WTC11 (cell line): ENCODE measurements around the gene MRTFA. TPM values are rescaled to one million over a fixed set of nuclear protein-coding genes. Genes with fewer than 3 reads are reported as not detected.

ENCODE experiments used
- ATAC-seq: fragments of 200-7000 bp; cut with Tn5 transposase; 2 replicates; pipeline ENCODE4 v1.10.0; 2021; ENCODE audit warnings: mild to moderate bottlenecking, moderate library complexity
- CTCF ChIA-PET: fragments of 300-600 bp; sonication (Branson Sonifier 250); formaldehyde crosslinking; loops from one replicate; lab custom pipeline; 2021; ENCODE audit warnings: antibody characterized with exemption; lab: Charles Lee
- POLR2A ChIA-PET: fragments of 350-600 bp; sonication (Branson Sonifier 250); formaldehyde crosslinking; loops from one replicate; lab custom pipeline; 2021; ENCODE audit warnings: antibody characterized with exemption; lab: Charles Lee
- DNase-seq: peaks from one replicate; pipeline ENCODE4 v3.0.0; 2021; ENCODE audit warnings: low spot score
- H3K27ac Mint-ChIP-seq: 2 replicates; pipeline ENCODE4 v1.8.0; 2021; ENCODE audit warnings: mixed read lengths
- H3K27me3 Mint-ChIP-seq: 2 replicates; pipeline ENCODE4 v1.8.0; 2021; ENCODE audit warnings: low read depth, mild to moderate bottlenecking, moderate library complexity, mixed read lengths
- H3K36me3 Mint-ChIP-seq: 2 replicates; pipeline ENCODE4 v1.8.0; 2021; ENCODE audit warnings: mixed read lengths
- H3K4me1 Mint-ChIP-seq: 2 replicates; pipeline ENCODE4 v1.8.0; 2022; ENCODE audit warnings: mixed read lengths
- H3K4me3 Mint-ChIP-seq: 2 replicates; pipeline ENCODE4 v1.8.0; 2021; ENCODE audit warnings: mild to moderate bottlenecking, moderate library complexity, mixed read lengths
- H3K9me3 Mint-ChIP-seq: 2 replicates; pipeline ENCODE4 v1.8.0; 2021; ENCODE audit warnings: mixed read lengths
- ELF4 ChIP-seq: sonication (generic); formaldehyde crosslinking; IDR thresholded peaks from 2 replicates; pipeline ENCODE4 v1.8.1; 2022; ENCODE audit warnings: low read depth, mild to moderate bottlenecking, moderate library complexity, missing genetic modification reagents
- KAT7 ChIP-seq: sonication (generic); formaldehyde crosslinking; IDR thresholded peaks from 2 replicates; pipeline ENCODE4 v1.8.1; 2023; ENCODE audit warnings: missing genetic modification reagents, mild to moderate bottlenecking, borderline replicate concordance
- MLX ChIP-seq: sonication (generic); formaldehyde crosslinking; IDR thresholded peaks from 2 replicates; pipeline ENCODE4 v1.8.1; 2023; ENCODE audit warnings: mild to moderate bottlenecking, missing genetic modification reagents, moderate library complexity
- NFATC4 ChIP-seq: fragments of 250-450 bp; sonication (Bioruptor Pico); IDR thresholded peaks from 2 replicates; pipeline ENCODE4 v1.9.0; 2021; ENCODE audit warnings: mild to moderate bottlenecking
- PRDM15 ChIP-seq: sonication (generic); formaldehyde crosslinking; IDR thresholded peaks from 2 replicates; pipeline ENCODE4 v1.8.0; 2022; ENCODE audit warnings: missing genetic modification reagents
- RELA ChIP-seq: sonication (generic); formaldehyde crosslinking; IDR thresholded peaks from 2 replicates; pipeline ENCODE4 v1.8.1; 2022; ENCODE audit warnings: missing genetic modification reagents, mild to moderate bottlenecking, borderline replicate concordance
- SOX15 ChIP-seq: fragments of 250-450 bp; sonication (Bioruptor Pico); IDR thresholded peaks from 2 replicates; pipeline ENCODE4 v1.9.0; 2021; ENCODE audit warnings: mild to moderate bottlenecking
- TCF7 ChIP-seq: sonication (generic); formaldehyde crosslinking; IDR thresholded peaks from 2 replicates; pipeline ENCODE4 v1.8.0; 2022; ENCODE audit warnings: mild to moderate bottlenecking, low read depth, missing genetic modification reagents, moderate library complexity
- ZNF219 ChIP-seq: sonication (generic); formaldehyde crosslinking; IDR thresholded peaks from 2 replicates; pipeline ENCODE4 v1.8.0; 2023; ENCODE audit warnings: missing genetic modification reagents, mild to moderate bottlenecking, borderline replicate concordance
- ZNF396 ChIP-seq: fragments of 250-450 bp; sonication (Bioruptor Pico); IDR thresholded peaks from 2 replicates; pipeline ENCODE4 v1.8.0; 2021; ENCODE audit warnings: mild to moderate bottlenecking, moderate library complexity, borderline replicate concordance
- total RNA-seq: library from RNA; stranded (reverse); gene quantifications from 3 replicates; pipeline ENCODE4 v1.2.3, GENCODE V29; 2021
- TF ChIP-seq, protein P1 (sequence below): fragments of 250-450 bp; sonication (Bioruptor Pico); IDR thresholded peaks from 2 replicates; pipeline ENCODE4 v2.1.2; 2022; ENCODE audit warnings: mild to moderate bottlenecking, moderate library complexity
- TF ChIP-seq, protein P2 (sequence below): sonication (generic); formaldehyde crosslinking; IDR thresholded peaks from 2 replicates; pipeline ENCODE4 v1.8.0; 2023; ENCODE audit warnings: mild to moderate bottlenecking, missing genetic modification reagents
- TF ChIP-seq, protein P3 (sequence below): sonication (generic); formaldehyde crosslinking; conservative IDR thresholded peaks from 2 replicates; pipeline ENCODE4 v1.8.1; 2023; ENCODE audit warnings: mild to moderate bottlenecking, low read depth, missing genetic modification reagents, moderate library complexity
- TF ChIP-seq, protein P4 (sequence below): sonication (generic); formaldehyde crosslinking; IDR thresholded peaks from 2 replicates; pipeline ENCODE4 v1.8.1; 2023; ENCODE audit warnings: mild to moderate bottlenecking, missing genetic modification reagents
- TF ChIP-seq, protein P5 (sequence below): sonication (generic); formaldehyde crosslinking; IDR thresholded peaks from 2 replicates; pipeline ENCODE4 v1.8.1; 2022; ENCODE audit warnings: low read depth, mild to moderate bottlenecking, moderate library complexity, missing genetic modification reagents, borderline replicate concordance

Gene MRTFA
- total RNA-seq, 1 experiment from 2014 or later: 48.4 TPM

- H3K36me3 Mint-ChIP-seq: peaks cover 41% of the 10 kb centered on the region
- ChIA-PET POLR2A (no interaction called here), CTCF (interaction anchor here (0.6 to 2.0 kb wide), 3 partner anchors 8 to 34 kb away, joined by 3 to 6 read pairs (median 4); no protein-coding TSS in a partner anchor)
- DNase-seq: no peak
- TF ChIP-seq KAT7 (CRISPR knock-in tag): no peak
- TF ChIP-seq, protein P1, sequence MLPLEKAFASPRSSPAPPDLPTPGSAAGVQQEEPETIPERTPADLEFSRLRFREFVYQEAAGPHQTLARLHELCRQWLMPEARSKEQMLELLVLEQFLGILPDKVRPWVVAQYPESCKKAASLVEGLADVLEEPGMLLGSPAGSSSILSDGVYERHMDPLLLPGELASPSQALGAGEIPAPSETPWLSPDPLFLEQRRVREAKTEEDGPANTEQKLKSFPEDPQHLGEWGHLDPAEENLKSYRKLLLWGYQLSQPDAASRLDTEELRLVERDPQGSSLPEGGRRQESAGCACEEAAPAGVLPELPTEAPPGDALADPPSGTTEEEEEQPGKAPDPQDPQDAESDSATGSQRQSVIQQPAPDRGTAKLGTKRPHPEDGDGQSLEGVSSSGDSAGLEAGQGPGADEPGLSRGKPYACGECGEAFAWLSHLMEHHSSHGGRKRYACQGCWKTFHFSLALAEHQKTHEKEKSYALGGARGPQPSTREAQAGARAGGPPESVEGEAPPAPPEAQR (CRISPR knock-in tag): no peak
- TF ChIP-seq RELA: no peak
- TF ChIP-seq PRDM15 (CRISPR knock-in tag): no peak
- no peak for TF ChIP-seq SOX15 (CRISPR knock-in tag)
- H3K4me1 Mint-ChIP-seq: no peaks in the 10 kb centered on the region
- no peaks in the 10 kb centered on the region for H3K9me3 Mint-ChIP-seq
- H3K27ac Mint-ChIP-seq: no peak overlapping the region
- H3K4me3 Mint-ChIP-seq: no peak overlapping the region
- ATAC-seq: no peak
- no peaks in the 10 kb centered on the region for H3K27me3 Mint-ChIP-seq
Measured at GRCh38 chr22:40405178-40406062, 231.1 kb downstream of the MRTFA start.

DNA sequence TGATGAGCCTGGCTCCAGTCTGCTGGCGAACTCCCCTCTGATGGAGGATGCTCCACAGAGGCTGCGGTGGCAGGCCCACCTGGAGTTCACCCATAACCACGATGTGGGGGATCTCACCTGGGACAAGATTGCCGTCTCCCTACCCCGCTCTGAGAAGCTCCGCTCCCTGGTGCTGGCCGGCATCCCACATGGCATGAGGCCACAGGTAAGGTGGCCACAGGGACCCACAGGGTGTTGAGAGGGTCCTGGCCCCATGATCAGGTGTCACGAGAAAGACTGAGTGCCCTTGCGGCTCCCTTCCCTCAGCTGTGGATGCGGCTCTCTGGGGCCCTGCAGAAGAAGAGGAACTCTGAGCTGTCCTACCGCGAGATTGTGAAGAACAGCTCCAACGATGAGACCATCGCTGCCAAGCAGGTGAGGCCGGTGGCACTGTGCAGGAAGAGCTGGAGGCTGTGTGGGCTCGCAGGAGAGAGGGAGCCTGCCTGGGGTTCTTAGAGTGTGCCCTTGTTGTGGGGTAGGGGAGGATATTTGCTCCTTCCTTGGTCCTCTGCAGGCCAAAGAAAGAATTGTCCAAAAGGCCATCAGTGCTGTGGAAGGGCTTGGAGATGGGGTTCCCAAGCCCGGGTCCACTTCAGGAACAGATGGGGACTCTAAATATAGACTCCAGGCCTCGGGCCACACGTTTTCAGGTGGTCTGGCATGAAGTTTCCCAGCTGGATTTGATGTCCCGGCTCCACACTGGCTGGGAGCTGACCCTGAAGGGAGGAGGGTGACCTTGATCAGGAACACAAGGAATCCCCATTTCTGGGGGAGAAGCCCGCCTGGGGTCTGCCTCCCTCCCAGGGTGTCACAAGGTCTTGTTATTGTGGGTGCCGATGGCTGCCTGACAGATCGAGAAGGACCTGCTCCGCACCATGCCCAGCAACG is 232.0 kb downstream of the MRTFA start:
- no peak overlapping the region for H3K4me3 Mint-ChIP-seq
- H3K27ac Mint-ChIP-seq: no peak overlapping the region
- CTCF ChIA-PET: interaction anchor here (0.8 to 2.0 kb wide), 2 partner anchors 32 to 35 kb away, joined by 3 to 6 read pairs; no protein-coding TSS in a partner anchor
- TF ChIP-seq, protein P2, sequence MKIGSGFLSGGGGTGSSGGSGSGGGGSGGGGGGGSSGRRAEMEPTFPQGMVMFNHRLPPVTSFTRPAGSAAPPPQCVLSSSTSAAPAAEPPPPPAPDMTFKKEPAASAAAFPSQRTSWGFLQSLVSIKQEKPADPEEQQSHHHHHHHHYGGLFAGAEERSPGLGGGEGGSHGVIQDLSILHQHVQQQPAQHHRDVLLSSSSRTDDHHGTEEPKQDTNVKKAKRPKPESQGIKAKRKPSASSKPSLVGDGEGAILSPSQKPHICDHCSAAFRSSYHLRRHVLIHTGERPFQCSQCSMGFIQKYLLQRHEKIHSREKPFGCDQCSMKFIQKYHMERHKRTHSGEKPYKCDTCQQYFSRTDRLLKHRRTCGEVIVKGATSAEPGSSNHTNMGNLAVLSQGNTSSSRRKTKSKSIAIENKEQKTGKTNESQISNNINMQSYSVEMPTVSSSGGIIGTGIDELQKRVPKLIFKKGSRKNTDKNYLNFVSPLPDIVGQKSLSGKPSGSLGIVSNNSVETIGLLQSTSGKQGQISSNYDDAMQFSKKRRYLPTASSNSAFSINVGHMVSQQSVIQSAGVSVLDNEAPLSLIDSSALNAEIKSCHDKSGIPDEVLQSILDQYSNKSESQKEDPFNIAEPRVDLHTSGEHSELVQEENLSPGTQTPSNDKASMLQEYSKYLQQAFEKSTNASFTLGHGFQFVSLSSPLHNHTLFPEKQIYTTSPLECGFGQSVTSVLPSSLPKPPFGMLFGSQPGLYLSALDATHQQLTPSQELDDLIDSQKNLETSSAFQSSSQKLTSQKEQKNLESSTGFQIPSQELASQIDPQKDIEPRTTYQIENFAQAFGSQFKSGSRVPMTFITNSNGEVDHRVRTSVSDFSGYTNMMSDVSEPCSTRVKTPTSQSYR (CRISPR knock-in tag): no peak
- TF ChIP-seq NFATC4 (CRISPR knock-in tag) (no peak), TCF7 (CRISPR knock-in tag) (no peak), ELF4 (CRISPR knock-in tag) (no peak), ZNF219 (CRISPR knock-in tag) (no peak), ZNF396 (CRISPR knock-in tag) (no peak), MLX (CRISPR knock-in tag) (no peak)
- TF ChIP-seq, protein P3, sequence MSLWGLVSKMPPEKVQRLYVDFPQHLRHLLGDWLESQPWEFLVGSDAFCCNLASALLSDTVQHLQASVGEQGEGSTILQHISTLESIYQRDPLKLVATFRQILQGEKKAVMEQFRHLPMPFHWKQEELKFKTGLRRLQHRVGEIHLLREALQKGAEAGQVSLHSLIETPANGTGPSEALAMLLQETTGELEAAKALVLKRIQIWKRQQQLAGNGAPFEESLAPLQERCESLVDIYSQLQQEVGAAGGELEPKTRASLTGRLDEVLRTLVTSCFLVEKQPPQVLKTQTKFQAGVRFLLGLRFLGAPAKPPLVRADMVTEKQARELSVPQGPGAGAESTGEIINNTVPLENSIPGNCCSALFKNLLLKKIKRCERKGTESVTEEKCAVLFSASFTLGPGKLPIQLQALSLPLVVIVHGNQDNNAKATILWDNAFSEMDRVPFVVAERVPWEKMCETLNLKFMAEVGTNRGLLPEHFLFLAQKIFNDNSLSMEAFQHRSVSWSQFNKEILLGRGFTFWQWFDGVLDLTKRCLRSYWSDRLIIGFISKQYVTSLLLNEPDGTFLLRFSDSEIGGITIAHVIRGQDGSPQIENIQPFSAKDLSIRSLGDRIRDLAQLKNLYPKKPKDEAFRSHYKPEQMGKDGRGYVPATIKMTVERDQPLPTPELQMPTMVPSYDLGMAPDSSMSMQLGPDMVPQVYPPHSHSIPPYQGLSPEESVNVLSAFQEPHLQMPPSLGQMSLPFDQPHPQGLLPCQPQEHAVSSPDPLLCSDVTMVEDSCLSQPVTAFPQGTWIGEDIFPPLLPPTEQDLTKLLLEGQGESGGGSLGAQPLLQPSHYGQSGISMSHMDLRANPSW: no peak
- TF ChIP-seq, protein P4, sequence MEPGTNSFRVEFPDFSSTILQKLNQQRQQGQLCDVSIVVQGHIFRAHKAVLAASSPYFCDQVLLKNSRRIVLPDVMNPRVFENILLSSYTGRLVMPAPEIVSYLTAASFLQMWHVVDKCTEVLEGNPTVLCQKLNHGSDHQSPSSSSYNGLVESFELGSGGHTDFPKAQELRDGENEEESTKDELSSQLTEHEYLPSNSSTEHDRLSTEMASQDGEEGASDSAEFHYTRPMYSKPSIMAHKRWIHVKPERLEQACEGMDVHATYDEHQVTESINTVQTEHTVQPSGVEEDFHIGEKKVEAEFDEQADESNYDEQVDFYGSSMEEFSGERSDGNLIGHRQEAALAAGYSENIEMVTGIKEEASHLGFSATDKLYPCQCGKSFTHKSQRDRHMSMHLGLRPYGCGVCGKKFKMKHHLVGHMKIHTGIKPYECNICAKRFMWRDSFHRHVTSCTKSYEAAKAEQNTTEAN (CRISPR knock-in tag): no peak
- TF ChIP-seq, protein P5, sequence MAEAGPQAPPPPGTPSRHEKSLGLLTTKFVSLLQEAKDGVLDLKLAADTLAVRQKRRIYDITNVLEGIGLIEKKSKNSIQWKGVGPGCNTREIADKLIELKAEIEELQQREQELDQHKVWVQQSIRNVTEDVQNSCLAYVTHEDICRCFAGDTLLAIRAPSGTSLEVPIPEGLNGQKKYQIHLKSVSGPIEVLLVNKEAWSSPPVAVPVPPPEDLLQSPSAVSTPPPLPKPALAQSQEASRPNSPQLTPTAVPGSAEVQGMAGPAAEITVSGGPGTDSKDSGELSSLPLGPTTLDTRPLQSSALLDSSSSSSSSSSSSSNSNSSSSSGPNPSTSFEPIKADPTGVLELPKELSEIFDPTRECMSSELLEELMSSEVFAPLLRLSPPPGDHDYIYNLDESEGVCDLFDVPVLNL (CRISPR knock-in tag): no peak

More for the DNA sequence above, 232.0 kb downstream of the MRTFA start:
- POLR2A ChIA-PET: no interaction called here
- DNase-seq (no peak), ATAC-seq (0 out of 2 replicates have a peak, but pooled peaks have one; percentile 11)
- H3K4me1 Mint-ChIP-seq: peaks cover 1% of the 10 kb centered on the region; the same call in 1 of the 2 replicates
- H3K27me3 Mint-ChIP-seq: no peaks in the 10 kb centered on the region
- no peaks in the 10 kb centered on the region for H3K9me3 Mint-ChIP-seq
- H3K36me3 Mint-ChIP-seq: peaks cover 41% of the 10 kb centered on the region
